ENCODE results near the gene CABYR. TPM values are rescaled to one million over a fixed set of nuclear protein-coding genes. Genes with fewer than 3 reads are reported as not detected.

The CABYR gene, protein sequence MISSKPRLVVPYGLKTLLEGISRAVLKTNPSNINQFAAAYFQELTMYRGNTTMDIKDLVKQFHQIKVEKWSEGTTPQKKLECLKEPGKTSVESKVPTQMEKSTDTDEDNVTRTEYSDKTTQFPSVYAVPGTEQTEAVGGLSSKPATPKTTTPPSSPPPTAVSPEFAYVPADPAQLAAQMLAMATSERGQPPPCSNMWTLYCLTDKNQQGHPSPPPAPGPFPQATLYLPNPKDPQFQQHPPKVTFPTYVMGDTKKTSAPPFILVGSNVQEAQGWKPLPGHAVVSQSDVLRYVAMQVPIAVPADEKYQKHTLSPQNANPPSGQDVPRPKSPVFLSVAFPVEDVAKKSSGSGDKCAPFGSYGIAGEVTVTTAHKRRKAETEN
- total RNA-seq, result 1 to 10 TPM in 3 of 5 donors, under 1 TPM in 2; 0.25 to 2.4 (median 1.1) TPM
- total RNA-seq (2013), result 2.4 TPM
- 0.16 to 2.8 (median 0.93) reads per million in 29 experiments for total RNA-seq

DNA sequence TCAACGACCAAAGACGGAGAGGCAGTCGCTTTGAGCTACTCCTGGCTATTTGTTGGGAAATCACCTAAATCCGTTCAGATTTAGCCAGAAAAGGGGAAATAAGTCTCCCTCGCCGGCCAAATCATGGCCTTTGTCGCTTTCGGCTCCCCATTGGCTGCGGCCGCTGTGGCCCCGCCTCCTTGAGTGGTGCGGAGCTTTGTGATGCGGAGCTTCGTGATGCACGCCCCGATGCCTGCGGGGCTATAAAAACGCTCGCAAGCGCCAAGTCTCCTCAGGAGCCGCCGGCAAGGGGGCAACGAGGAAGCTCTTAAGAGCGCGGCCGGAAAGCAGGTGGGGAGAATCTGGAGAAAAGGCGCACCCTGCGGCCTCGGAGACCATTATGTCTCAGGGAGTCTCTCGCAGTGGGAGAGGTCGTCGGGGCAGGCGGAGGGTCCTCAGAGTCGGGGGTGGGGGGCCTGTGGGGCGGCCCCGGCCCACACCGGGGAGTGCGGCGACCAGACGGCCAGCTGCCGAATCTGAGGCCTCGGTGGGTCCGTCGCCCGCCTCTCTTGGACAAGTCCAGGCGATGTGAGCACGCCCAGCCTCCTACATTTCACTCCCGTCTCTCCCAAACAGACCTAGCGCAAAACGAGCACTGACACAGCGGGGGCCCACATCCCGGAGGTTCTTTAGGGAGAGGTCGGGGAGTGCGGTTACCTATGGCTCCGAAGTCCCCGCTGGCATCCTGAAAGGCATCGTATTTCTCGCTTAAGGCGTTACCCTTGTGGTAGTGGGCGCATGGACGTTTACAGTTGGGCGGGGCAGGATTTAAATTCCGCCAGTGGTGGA is at the start of gene CABYR:
Gene CABYR (plus strand): TSS at position 274 of the 828 bp plus-strand sequence. CDS start 4,053 bp downstream, outside the sequence.
- H3K9me3 ChIP-seq, result no peaks in the 10 kb centered on the region
- H3K4me3 ChIP-seq (ENCODE audit: control insufficient read depth in 1 of 2, extremely low read depth in 1 of 2, low read length in 1 of 2), result peak within 1 kb of the TSS; percentile 50 to 74
- Mint-ChIP-seq H3K4me3 (peak within 1 kb of the TSS; percentile 84 to 93 (median 86)), H3K4me1 (peaks cover 15 to 32% (median 29%) of the 10 kb centered on the region in 3 donors), H3K27me3 (peaks cover 6 to 12% of the 10 kb centered on the region in 2 donors), H3K36me3 (peaks cover 3% of the 10 kb centered on the region), H3K27ac (peak within 1 kb of the TSS; percentile 58 to 83), H3K9me3 (no peaks in the 10 kb centered on the region)
- ATAC-seq (replicated peaks in 1 of 4) (peak; percentile 87 to 95 (median 90)), DNase-seq (peak; percentile 45 to 84 (median 76))
- peaks cover 0 to 19% of the 10 kb centered on the region in 2 experiments for H3K4me1 ChIP-seq (ENCODE audit: control insufficient read depth in 1 of 2, extremely low read depth in 1 of 2, insufficient read depth in 2 of 2, low read length in 2 of 2)
- ChIA-PET CTCF (interaction anchor here in 1 of 2 donors (0.5 to 1.4 kb wide), 4 partner anchors 16 to 429 kb away, joined by 3 to 6 read pairs (median 4); no protein-coding TSS in a partner anchor), POLR2A (interaction anchor here (0.5 to 1.1 kb wide), 10 partner anchors 8 to 624 kb away, joined by 3 to 11 read pairs (median 4); no protein-coding TSS in a partner anchor)
- peaks cover 2 to 23% of the 10 kb centered on the region in 2 experiments for H3K27me3 ChIP-seq (replicated peaks in 1 of 2; ENCODE audit: control insufficient read depth in 2 of 2, extremely low read depth in 1 of 2, insufficient read depth in 2 of 2, low read length in 1 of 2)
- 4% methylated on average over 48 of the region's 63 CpGs for WGBS (ENCODE audit: insufficient coverage)
- H3K36me3 ChIP-seq (ENCODE audit: control insufficient read depth in 2 of 2, extremely low read depth in 1 of 2, insufficient read depth in 1 of 2, low read length in 1 of 2), result peaks cover 0 to 4% of the 10 kb centered on the region in 2 donors
- no peak within 1 kb of the TSS for H3K27ac ChIP-seq (ENCODE audit: low read length)

DNA sequence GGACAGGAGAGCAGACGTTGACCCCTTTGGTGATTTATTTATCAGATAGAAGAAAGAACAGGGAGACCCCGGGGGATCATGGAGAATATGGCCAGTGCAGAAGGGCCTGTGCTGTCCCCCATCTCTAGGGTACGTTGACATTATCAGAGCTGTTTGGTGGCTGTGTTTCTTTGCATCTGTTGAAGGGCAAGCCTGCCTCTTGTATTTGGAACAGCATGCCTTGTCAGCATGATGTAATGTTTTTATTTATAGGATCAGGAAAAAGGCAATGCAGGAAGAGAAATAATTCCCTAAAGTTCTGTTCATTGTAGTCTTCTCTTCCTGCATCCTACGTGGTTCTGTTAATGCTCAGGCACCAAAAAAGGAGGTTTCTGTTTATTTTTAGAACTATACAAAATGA is 49.8 kb upstream of the CABYR start:
- Mint-ChIP-seq H3K27ac (peak overlapping the region in 1 of 2 donors; percentile 42), H3K4me3 (no peak overlapping the region), H3K36me3 (peaks cover 63% of the 10 kb centered on the region), H3K27me3 (no peaks in the 10 kb centered on the region), H3K4me1 (peaks cover 34 to 44% (median 43%) of the 10 kb centered on the region in 3 donors), H3K9me3 (no peaks in the 10 kb centered on the region)
- ATAC-seq (replicated peaks in 1 of 4), result no peak
- H3K9me3 ChIP-seq, result no peaks in the 10 kb centered on the region
- ChIA-PET CTCF (no interaction called here), POLR2A (no interaction called here)
- H3K27ac ChIP-seq (ENCODE audit: low read length), result no peak overlapping the region
- H3K4me1 ChIP-seq (ENCODE audit: control insufficient read depth in 1 of 2, extremely low read depth in 1 of 2, insufficient read depth in 2 of 2, low read length in 2 of 2), result peaks cover 0 to 3% of the 10 kb centered on the region in 2 experiments
- 92% methylated on average over 2 of the region's 4 CpGs for WGBS (ENCODE audit: insufficient coverage)
- DNase-seq, result no peak
- no peak overlapping the region for H3K4me3 ChIP-seq (ENCODE audit: control insufficient read depth in 1 of 2, extremely low read depth in 1 of 2, low read length in 1 of 2)
- peaks cover 0 to 59% of the 10 kb centered on the region in 2 donors for H3K36me3 ChIP-seq (ENCODE audit: control insufficient read depth in 2 of 2, extremely low read depth in 1 of 2, insufficient read depth in 1 of 2, low read length in 1 of 2)
- no peaks in the 10 kb centered on the region for H3K27me3 ChIP-seq (replicated peaks in 1 of 2; ENCODE audit: control insufficient read depth in 2 of 2, extremely low read depth in 1 of 2, insufficient read depth in 2 of 2, low read length in 1 of 2)

DNA sequence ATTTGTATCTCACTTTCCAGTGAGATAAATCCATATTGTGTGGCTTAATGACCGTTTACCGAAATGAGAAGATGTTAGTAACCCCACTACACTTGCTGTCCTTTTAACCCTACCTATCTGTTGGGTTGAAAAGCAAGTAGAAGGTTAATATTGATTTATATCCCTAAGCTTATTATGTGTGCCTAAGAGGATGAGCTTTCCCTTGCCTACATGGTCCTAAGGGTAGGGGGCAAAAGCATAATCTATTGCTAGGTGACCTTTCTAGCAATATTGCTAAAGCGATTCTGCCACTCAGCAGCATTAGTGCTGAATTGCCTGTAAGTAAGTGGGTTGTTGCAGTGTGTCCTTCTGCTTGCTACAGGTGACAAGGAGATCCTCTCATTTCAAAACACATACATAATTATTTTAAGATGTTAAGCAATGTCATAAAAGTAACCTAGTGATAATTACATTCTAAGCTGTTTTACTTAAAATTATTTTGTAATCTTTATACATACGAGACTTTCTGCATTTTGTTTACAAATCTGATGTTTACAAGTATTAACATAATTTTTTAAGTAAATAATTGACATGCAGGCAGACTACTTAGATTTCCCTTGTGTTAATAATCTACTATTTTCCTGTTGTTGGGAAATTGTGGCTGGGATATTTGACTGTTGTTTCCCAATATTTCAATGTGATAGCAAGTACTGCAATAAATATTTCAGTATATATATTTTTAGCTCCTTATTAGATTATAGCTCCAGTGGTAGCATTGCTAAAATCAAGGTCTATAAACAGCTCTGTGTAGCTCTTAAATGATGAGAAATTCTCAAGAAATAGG is 49.1 kb upstream of the CABYR start:
- DNase-seq, result no peak
- H3K27ac ChIP-seq (ENCODE audit: low read length), result no peak overlapping the region
- WGBS (ENCODE audit: insufficient coverage), result no CpG with 5 or more reads among the region's 4 CpGs
- ATAC-seq (replicated peaks in 1 of 4), result no peak
- CTCF ChIA-PET, result no interaction called here
- H3K36me3 Mint-ChIP-seq, result peaks cover 66% of the 10 kb centered on the region
- POLR2A ChIA-PET, result no interaction called here
- H3K9me3 Mint-ChIP-seq, result no peaks in the 10 kb centered on the region
- peaks cover 39 to 51% (median 49%) of the 10 kb centered on the region in 3 donors for H3K4me1 Mint-ChIP-seq
- H3K4me3 Mint-ChIP-seq, result no peak overlapping the region
- H3K27ac Mint-ChIP-seq, result peak overlapping the region in 1 of 2 donors; percentile 39
- H3K9me3 ChIP-seq, result no peaks in the 10 kb centered on the region
- H3K36me3 ChIP-seq (ENCODE audit: control insufficient read depth in 2 of 2, extremely low read depth in 1 of 2, insufficient read depth in 1 of 2, low read length in 1 of 2), result peaks cover 0 to 54% of the 10 kb centered on the region in 2 donors
- no peaks in the 10 kb centered on the region for H3K27me3 ChIP-seq (replicated peaks in 1 of 2; ENCODE audit: control insufficient read depth in 2 of 2, extremely low read depth in 1 of 2, insufficient read depth in 2 of 2, low read length in 1 of 2)
- H3K4me3 ChIP-seq (ENCODE audit: control insufficient read depth in 1 of 2, extremely low read depth in 1 of 2, low read length in 1 of 2), result no peak overlapping the region
- H3K27me3 Mint-ChIP-seq, result no peaks in the 10 kb centered on the region
- H3K4me1 ChIP-seq (ENCODE audit: control insufficient read depth in 1 of 2, extremely low read depth in 1 of 2, insufficient read depth in 2 of 2, low read length in 2 of 2), result peaks cover 0 to 3% of the 10 kb centered on the region in 2 experiments

DNA sequence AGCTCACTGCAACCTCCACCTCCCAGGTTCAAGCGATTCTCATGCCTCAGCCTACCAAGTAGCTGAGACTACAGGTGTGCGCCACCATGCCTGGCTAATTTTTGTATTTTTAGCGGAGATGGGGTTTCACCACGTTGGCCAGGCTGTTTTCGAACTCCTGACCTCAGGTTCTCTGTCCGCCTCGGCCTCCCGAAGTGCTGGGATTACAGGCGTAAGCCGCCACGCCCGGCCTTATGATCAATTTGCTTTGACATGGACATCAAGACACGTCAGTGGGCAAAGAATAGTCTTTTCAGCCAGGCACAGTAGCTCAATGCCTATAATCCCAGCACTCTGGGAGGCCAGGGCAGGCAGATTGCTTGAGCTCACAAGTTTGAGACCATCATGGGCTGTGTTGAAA is 48.0 kb upstream of the CABYR start:
- Mint-ChIP-seq H3K36me3 (peaks cover 66% of the 10 kb centered on the region), H3K4me1 (peaks cover 39 to 57% (median 51%) of the 10 kb centered on the region in 3 donors), H3K27me3 (no peaks in the 10 kb centered on the region), H3K9me3 (no peaks in the 10 kb centered on the region), H3K4me3 (no peak overlapping the region), H3K27ac (no peak overlapping the region)
- Histone ChIP-seq H3K4me1 (ENCODE audit: control insufficient read depth in 1 of 2, extremely low read depth in 1 of 2, insufficient read depth in 2 of 2, low read length in 2 of 2) (peaks cover 0 to 3% of the 10 kb centered on the region in 2 experiments), H3K27ac (ENCODE audit: low read length) (no peak overlapping the region), H3K9me3 (no peaks in the 10 kb centered on the region), H3K36me3 (ENCODE audit: control insufficient read depth in 2 of 2, extremely low read depth in 1 of 2, insufficient read depth in 1 of 2, low read length in 1 of 2) (peaks cover 0 to 48% of the 10 kb centered on the region in 2 donors), H3K27me3 (replicated peaks in 1 of 2; ENCODE audit: control insufficient read depth in 2 of 2, extremely low read depth in 1 of 2, insufficient read depth in 2 of 2, low read length in 1 of 2) (no peaks in the 10 kb centered on the region), H3K4me3 (ENCODE audit: control insufficient read depth in 1 of 2, extremely low read depth in 1 of 2, low read length in 1 of 2) (no peak overlapping the region)
- CTCF ChIA-PET, result no interaction called here
- POLR2A ChIA-PET, result no interaction called here
- 98% methylated on average over 13 of the region's 13 CpGs for WGBS (ENCODE audit: insufficient coverage)
- DNase-seq, result no peak
- no peak for ATAC-seq (replicated peaks in 1 of 4)

DNA sequence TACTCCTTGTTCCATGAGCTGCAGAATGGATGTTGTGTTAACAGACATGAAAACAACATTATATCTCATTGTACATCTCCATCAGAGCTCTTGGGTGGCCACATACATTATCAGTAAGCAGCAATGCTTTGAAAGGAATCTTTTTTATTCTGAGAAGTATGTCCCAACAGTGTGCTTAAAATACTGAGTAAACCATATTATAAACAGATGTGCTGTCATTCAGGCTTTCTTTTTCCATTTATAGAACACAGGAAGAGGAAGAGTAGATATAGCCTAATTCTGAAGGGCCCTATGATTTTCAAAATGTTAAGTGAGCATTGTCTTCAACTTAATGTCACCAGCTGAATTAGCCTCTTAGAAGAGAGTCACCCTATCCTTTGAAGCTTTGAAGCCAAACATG is 44.3 kb upstream of the CABYR start:
- H3K27ac ChIP-seq (ENCODE audit: low read length), result no peak overlapping the region
- peaks cover 56% of the 10 kb centered on the region for H3K36me3 Mint-ChIP-seq
- H3K27me3 Mint-ChIP-seq, result no peaks in the 10 kb centered on the region
- H3K36me3 ChIP-seq (ENCODE audit: control insufficient read depth in 2 of 2, extremely low read depth in 1 of 2, insufficient read depth in 1 of 2, low read length in 1 of 2), result peaks cover 6 to 34% of the 10 kb centered on the region in 2 donors
- H3K27ac Mint-ChIP-seq, result peak overlapping the region; percentile 50 to 75
- H3K9me3 ChIP-seq, result no peaks in the 10 kb centered on the region
- H3K4me1 ChIP-seq (ENCODE audit: control insufficient read depth in 1 of 2, extremely low read depth in 1 of 2, insufficient read depth in 2 of 2, low read length in 2 of 2), result peaks cover 0 to 3% of the 10 kb centered on the region in 2 experiments
- peaks cover 21 to 42% (median 34%) of the 10 kb centered on the region in 3 donors for H3K4me1 Mint-ChIP-seq
- no peaks in the 10 kb centered on the region for H3K27me3 ChIP-seq (replicated peaks in 1 of 2; ENCODE audit: control insufficient read depth in 2 of 2, extremely low read depth in 1 of 2, insufficient read depth in 2 of 2, low read length in 1 of 2)
- no peak overlapping the region for H3K4me3 Mint-ChIP-seq
- no peak for DNase-seq
- POLR2A ChIA-PET, result interaction anchor here in 1 of 2 donors (0.9 kb wide), 1 partner anchor 13 kb away, joined by 4 read pairs; no protein-coding TSS in a partner anchor
- no peak for ATAC-seq (replicated peaks in 1 of 4)
- no peak overlapping the region for H3K4me3 ChIP-seq (ENCODE audit: control insufficient read depth in 1 of 2, extremely low read depth in 1 of 2, low read length in 1 of 2)
- CTCF ChIA-PET, result no interaction called here
- H3K9me3 Mint-ChIP-seq, result peaks cover 0 to 3% (median 0%) of the 10 kb centered on the region in 3 donors
